ENCODE results near the gene CDK8.

Gene CDK8

GRCh38 chr13:26412936-26413716 is 159.2 kb downstream of the CDK8 start:
- H3K79me2 ChIP-seq (ENCODE audit: low read length): no peaks in the 10 kb centered on the region
- H3K27ac ChIP-seq (ENCODE audit: low read length): no peak overlapping the region
- no peaks in the 10 kb centered on the region for H4K20me1 ChIP-seq (ENCODE audit: insufficient read depth, low read length)
- no peaks in the 10 kb centered on the region for H3K4me1 ChIP-seq (ENCODE audit: low read length)
- no peaks in the 10 kb centered on the region for H3K36me3 ChIP-seq (replicated peaks; ENCODE audit: low read depth, low read length)
- H3K4me3 ChIP-seq (ENCODE audit: low read length): no peak overlapping the region
- H2AFZ ChIP-seq (ENCODE audit: low read depth, low read length): no peak overlapping the region
- no peaks in the 10 kb centered on the region for H3K27me3 ChIP-seq (ENCODE audit: low read depth, low read length)
- H3K9ac ChIP-seq (ENCODE audit: low read length): no peak overlapping the region
- TF ChIP-seq EZH2phosphoT487 (IDR thresholded peaks at IDR 0.05; ENCODE audit: low read depth): no peak
- TF ChIP-seq, protein P1, sequence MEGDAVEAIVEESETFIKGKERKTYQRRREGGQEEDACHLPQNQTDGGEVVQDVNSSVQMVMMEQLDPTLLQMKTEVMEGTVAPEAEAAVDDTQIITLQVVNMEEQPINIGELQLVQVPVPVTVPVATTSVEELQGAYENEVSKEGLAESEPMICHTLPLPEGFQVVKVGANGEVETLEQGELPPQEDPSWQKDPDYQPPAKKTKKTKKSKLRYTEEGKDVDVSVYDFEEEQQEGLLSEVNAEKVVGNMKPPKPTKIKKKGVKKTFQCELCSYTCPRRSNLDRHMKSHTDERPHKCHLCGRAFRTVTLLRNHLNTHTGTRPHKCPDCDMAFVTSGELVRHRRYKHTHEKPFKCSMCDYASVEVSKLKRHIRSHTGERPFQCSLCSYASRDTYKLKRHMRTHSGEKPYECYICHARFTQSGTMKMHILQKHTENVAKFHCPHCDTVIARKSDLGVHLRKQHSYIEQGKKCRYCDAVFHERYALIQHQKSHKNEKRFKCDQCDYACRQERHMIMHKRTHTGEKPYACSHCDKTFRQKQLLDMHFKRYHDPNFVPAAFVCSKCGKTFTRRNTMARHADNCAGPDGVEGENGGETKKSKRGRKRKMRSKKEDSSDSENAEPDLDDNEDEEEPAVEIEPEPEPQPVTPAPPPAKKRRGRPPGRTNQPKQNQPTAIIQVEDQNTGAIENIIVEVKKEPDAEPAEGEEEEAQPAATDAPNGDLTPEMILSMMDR (IDR thresholded peaks at IDR 0.05; ENCODE audit: low read depth, low read length): no peak
- H3K9me3 ChIP-seq (ENCODE audit: insufficient read depth, low read length): no peaks in the 10 kb centered on the region
- H3K4me2 ChIP-seq (ENCODE audit: low read length): no peak overlapping the region

GRCh38 chr13:26420282-26420960 is 166.5 kb downstream of the CDK8 start:
- Histone ChIP-seq H3K9me3 (ENCODE audit: insufficient read depth, low read length) (no peaks in the 10 kb centered on the region), H3K9ac (ENCODE audit: low read length) (no peak overlapping the region), H3K4me3 (ENCODE audit: low read length) (no peak overlapping the region), H3K79me2 (ENCODE audit: low read length) (no peaks in the 10 kb centered on the region), H3K27me3 (ENCODE audit: low read depth, low read length) (no peaks in the 10 kb centered on the region), H3K36me3 (replicated peaks; ENCODE audit: low read depth, low read length) (no peaks in the 10 kb centered on the region), H2AFZ (ENCODE audit: low read depth, low read length) (no peak overlapping the region), H4K20me1 (ENCODE audit: insufficient read depth, low read length) (no peaks in the 10 kb centered on the region), H3K27ac (ENCODE audit: low read length) (no peak overlapping the region), H3K4me1 (ENCODE audit: low read length) (no peaks in the 10 kb centered on the region), H3K4me2 (ENCODE audit: low read length) (no peak overlapping the region)
- TF ChIP-seq, protein P1 (IDR thresholded peaks at IDR 0.05; ENCODE audit: low read depth, low read length): no peak
- TF ChIP-seq EZH2phosphoT487 (IDR thresholded peaks at IDR 0.05; ENCODE audit: low read depth): no peak

GRCh38 chr13:26422036-26422435 is 168.1 kb downstream of the CDK8 start:
- no peak overlapping the region for H2AFZ ChIP-seq (ENCODE audit: low read depth, low read length)
- H3K79me2 ChIP-seq (ENCODE audit: low read length): no peaks in the 10 kb centered on the region
- H3K27ac ChIP-seq (ENCODE audit: low read length): no peak overlapping the region
- no peaks in the 10 kb centered on the region for H3K36me3 ChIP-seq (replicated peaks; ENCODE audit: low read depth, low read length)
- H4K20me1 ChIP-seq (ENCODE audit: insufficient read depth, low read length): no peaks in the 10 kb centered on the region
- no peak overlapping the region for H3K4me2 ChIP-seq (ENCODE audit: low read length)
- TF ChIP-seq, protein P1 (IDR thresholded peaks at IDR 0.05; ENCODE audit: low read depth, low read length): no peak
- TF ChIP-seq EZH2phosphoT487 (IDR thresholded peaks at IDR 0.05; ENCODE audit: low read depth): no peak
- H3K4me1 ChIP-seq (ENCODE audit: low read length): no peaks in the 10 kb centered on the region
- H3K27me3 ChIP-seq (ENCODE audit: low read depth, low read length): no peaks in the 10 kb centered on the region
- no peak overlapping the region for H3K4me3 ChIP-seq (ENCODE audit: low read length)
- no peaks in the 10 kb centered on the region for H3K9me3 ChIP-seq (ENCODE audit: insufficient read depth, low read length)
- no peak overlapping the region for H3K9ac ChIP-seq (ENCODE audit: low read length)

- H3K27ac ChIP-seq (ENCODE audit: low read length): no peak overlapping the region
- H3K4me2 ChIP-seq (ENCODE audit: low read length): no peak overlapping the region
- H3K4me3 ChIP-seq (ENCODE audit: low read length): no peak overlapping the region
- TF ChIP-seq, protein P1 (IDR thresholded peaks at IDR 0.05; ENCODE audit: low read depth, low read length): no peak
- no peak for TF ChIP-seq EZH2phosphoT487 (IDR thresholded peaks at IDR 0.05; ENCODE audit: low read depth)
- H3K4me1 ChIP-seq (ENCODE audit: low read length): no peaks in the 10 kb centered on the region
- no peaks in the 10 kb centered on the region for H3K79me2 ChIP-seq (ENCODE audit: low read length)
- no peaks in the 10 kb centered on the region for H3K27me3 ChIP-seq (ENCODE audit: low read depth, low read length)
- no peaks in the 10 kb centered on the region for H3K9me3 ChIP-seq (ENCODE audit: insufficient read depth, low read length)
- H3K36me3 ChIP-seq (replicated peaks; ENCODE audit: low read depth, low read length): no peaks in the 10 kb centered on the region
- H3K9ac ChIP-seq (ENCODE audit: low read length): no peak overlapping the region
- no peaks in the 10 kb centered on the region for H4K20me1 ChIP-seq (ENCODE audit: insufficient read depth, low read length)
- H2AFZ ChIP-seq (ENCODE audit: low read depth, low read length): no peak overlapping the region
Observed at GRCh38 chr13:26423629-26424028, 169.7 kb downstream of the CDK8 start.
